HG03039 (cell line): ENCODE results near the gene ACVR2A.

Source experiments
- ATAC-seq: cut with Tn5 transposase; IDR thresholded peaks from one replicate; pipeline ENCODE4 v1.9.1; 2021; ENCODE audit warnings: mild to moderate bottlenecking, moderate library complexity; ENCODE audit not compliant: unreplicated experiment

Gene ACVR2A

GRCh38 chr2:147917161-147917560 lies 72.3 kb downstream of the ACVR2A start:
- ATAC-seq: no peak

GRCh38 chr2:147923846-147924245 lies 79.0 kb downstream of the ACVR2A start:
- no peak for ATAC-seq

GRCh38 chr2:147924647-147925046 lies 79.8 kb downstream of the ACVR2A start:
- no peak for ATAC-seq

DNA sequence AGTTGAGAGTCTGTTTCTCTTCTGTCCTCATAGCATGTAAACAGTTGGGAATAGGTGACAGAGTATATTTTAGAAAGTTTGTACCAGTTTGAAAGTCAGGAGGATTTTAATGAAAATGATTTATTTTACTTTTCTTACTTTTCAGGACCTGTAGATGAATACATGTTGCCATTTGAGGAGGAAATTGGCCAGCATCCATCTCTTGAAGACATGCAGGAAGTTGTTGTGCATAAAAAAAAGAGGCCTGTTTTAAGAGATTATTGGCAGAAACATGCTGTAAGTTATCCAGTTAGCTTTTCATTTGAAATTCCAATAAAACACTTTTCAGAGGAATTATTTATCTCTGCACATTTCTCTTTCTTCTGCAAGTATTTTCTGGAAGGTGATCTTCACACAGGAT lies 81.1 kb downstream of the ACVR2A start:
- no peak for ATAC-seq

- ATAC-seq: no peak
Observed at GRCh38 chr2:147927053-147927588, 82.3 kb downstream of the ACVR2A start.

DNA sequence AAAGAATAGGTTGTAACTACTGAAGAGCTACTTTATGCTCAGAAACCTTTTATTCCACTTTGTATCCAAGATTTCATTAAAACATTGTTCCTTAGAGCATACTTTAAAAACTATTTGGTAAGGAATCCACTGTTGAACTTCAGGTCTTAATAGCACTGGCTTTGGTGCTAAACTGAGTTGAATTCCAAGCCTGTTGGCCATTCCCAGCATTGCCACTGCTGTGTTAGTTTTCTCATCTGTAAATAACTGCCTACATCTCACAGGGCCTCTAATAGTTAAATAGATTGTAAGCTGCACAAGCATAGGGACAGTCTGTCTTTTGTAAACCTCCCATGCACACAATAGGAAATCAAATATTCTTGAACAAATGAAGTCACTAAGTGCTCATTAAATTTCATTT lies 89.1 kb downstream of the ACVR2A start:
- ATAC-seq: no peak

- no peak for ATAC-seq
Observed at GRCh38 chr2:147934881-147935620, 90.2 kb downstream of the ACVR2A start.

DNA sequence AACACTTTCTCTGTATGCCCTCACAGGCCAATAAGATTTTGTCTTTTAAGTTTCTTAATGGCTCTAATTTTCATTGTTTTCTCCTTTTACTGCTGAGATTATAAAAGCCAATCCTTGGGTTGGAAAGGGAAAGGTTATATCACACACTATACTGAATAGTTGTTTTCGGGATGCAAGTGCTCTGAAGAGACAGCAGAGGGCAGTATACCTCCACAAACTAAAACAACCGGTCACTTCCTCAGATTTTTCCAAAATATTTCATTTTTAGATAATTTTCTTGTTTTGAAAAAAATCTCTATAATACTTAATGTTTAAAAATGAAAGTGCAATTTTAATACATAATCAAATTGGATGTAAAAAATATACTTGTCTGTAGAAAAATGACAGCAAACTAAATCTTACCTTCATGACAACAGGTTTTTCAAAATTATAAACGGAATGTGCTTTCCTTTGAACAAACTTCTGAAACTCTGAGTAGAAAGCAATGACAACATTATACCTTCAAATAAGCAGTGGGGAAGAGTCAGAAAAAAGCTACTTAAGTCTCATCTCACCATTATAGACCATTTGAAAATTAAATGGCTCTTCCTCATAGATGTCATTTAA lies 93.0 kb downstream of the ACVR2A start:
- ATAC-seq: no peak

GRCh38 chr2:147939313-147939712 lies 94.5 kb downstream of the ACVR2A start:
- ATAC-seq: no peak

DNA sequence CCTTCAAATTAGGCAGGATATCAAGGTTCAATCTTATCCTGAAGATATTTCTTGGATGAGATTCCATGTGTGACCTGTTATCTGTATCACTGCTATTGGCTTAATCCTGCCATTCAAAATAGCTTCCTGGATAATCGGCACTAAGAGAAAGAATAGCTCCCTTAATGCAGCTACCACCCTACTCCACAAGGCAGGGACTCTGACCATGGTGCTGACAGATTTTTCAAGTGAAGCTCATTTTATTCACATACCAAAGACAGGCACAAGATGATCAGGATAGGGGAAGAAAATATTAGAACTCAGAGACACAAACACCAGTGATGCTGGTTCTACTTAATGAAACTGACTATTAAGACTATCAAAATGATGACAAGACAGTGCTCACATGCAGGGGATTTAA lies 100.8 kb downstream of the ACVR2A start:
- no peak for ATAC-seq

GRCh38 chr2:147952118-147952517 lies 107.3 kb downstream of the ACVR2A start:
- no peak for ATAC-seq

GRCh38 chr2:147968571-147968970 lies 123.7 kb downstream of the ACVR2A start:
- ATAC-seq: no peak

- no peak for ATAC-seq
Observed at GRCh38 chr2:147976102-147976501, 131.3 kb downstream of the ACVR2A start.

- no peak for ATAC-seq
Observed at GRCh38 chr2:147977679-147978078, 132.8 kb downstream of the ACVR2A start.
